SHP77 (cell line): ENCODE data around the gene TNNT1.
A peak's percentile ranks its signal among the peaks of the same experiment; 100 is the strongest.

ENCODE experiments used
- DNase-seq, 2 experiments: peaks; one replicate each; lab custom pipeline; 2025; lab: John Stamatoyannopoulos, UW

TNNT1 gene

GRCh38 chr19:55141696-55142095 is 7.3 kb downstream of the TNNT1 start:
- DNase-seq: no peak

- no peak for DNase-seq
These were observed 11.1 kb downstream of the TNNT1 start for GRCh38 chr19:55137915-55138314.

- DNase-seq: no peak
These were observed 12.5 kb downstream of the TNNT1 start for GRCh38 chr19:55136399-55137102.

DNA sequence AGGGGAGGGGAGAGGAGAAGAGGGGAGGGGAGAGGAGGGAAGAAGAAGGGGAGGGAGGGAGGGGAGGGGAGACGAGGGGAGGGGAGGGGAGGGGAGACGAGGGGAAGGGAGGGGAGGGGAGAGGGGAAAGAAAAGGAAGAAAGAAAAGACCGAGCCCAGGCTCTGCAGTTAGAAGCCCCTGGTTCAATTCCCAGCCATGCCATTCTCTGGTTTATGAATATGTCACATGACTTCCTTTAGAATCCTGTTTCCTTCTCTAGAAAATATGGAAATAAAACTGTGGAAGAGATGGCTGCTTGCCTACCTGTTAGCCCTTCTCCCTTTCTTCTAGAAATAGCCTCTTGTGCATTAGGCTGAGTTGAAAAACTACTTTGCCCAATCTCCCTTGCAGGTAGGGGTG is 14.3 kb downstream of the TNNT1 start:
- DNase-seq: no peak

DNA sequence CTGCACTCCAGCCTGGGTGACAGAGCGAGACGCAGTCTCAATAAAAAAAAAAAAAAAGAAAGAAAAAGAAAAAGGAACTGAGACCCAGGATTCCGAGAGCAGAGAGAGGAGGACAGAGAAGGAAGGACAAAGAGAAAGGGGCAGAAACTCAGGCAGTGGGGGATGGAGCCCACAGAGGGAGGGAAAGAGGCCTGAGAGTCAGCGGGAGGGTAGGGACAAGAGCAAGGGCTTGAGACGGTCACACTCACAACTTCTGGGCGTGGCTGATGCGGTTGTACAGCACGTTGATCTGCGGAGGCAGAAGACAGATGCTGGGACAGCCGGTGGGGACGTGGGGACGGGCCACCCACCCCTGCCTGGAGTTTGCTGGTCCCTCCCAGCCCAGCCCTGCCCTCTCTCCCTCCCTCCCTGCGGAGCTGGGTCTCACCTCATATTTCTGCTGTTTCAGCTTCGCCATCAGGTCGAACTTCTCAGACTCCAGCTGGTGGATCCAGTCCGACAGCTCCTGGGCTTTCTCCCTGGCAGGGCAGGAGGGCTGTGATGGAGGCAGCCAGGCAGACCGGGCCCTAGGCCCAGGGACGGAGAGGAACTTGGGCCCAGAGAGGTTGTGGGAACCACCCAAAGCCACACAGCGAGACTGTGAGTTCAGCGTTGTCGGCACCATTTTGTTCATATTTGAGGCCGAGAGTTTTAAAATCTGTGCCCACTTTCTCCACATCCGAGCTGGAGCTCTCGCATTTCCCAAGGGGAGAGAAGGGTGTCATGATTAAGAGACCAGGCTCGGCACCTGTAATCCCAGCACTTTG is 15.2 kb downstream of the TNNT1 start:
- DNase-seq: no peak

GRCh38 chr19:55132453-55133129 is 16.4 kb downstream of the TNNT1 start:
- no peak for DNase-seq

DNA sequence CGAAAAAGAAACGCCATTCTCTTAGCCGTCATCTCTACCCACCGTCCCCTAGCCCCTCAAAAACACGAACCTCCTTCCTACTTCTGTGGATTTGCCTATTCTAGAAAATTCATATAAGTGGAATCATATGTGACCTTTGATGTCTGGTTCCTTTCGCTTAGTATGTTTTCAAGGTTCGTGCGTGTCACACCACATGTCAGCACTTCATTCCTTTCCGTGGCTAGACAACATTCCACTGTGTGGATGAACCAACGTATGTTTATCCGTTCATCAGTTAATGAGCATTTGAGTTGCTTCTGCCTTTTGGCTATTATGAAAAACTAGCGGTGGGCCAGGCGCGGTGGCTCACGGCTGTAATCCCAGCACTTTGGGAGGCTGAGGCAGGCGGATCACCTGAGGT is 17.6 kb downstream of the TNNT1 start:
- no peak for DNase-seq

DNA sequence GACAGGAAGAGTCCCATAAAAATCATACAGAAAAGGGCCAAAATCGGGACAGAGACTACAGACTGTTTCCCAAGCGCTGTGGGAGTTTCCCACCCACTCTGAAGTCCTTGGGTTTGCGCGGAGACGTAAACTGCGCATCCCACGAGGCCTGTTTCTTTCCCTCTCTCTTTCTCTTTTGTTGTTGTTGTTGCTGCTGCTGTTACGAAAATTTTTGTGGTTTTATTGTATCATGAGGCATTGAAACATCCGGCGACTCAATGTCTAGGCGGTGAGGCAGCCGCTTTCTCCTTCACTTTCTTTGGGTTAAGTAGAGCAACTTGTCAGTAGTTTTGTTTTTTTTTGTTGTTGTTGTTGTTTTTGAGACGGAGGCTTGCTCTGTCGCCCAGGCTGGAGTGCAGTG is 30.0 kb downstream of the TNNT1 start:
- DNase-seq: no peak

DNA sequence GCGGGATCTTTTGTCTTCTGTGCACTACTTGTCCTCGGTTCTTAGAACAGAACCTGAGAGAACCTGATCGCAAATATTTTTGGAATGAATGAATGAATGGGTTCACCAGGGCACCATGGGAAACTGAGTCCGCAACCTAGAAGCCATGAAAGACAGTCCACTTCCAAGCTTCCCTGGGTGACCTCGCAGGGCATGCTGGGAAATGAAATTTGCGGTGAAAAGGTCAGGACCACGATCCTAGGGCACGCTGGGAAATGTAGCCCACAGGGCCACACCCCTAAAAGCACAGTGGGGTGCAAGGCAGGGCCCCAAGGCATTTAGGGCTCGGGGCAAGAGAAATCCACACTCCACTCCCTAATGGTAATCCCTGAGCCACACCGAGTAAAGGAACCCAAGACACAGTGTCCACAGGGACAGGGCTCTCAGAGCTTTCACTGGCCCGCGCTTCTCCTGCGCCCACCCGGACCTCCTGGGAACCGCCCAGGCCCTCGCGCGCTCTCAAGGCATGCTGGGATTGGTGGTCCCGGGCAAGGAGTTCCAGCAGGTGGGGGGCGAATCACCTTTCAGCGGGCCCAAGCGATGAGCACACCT is 30.5 kb downstream of the TNNT1 start:
- peak; percentile 37 to 60 for DNase-seq

GRCh38 chr19:55117663-55118391 is 31.2 kb downstream of the TNNT1 start:
- DNase-seq: peak; percentile 96 to 99

GRCh38 chr19:55116859-55117662 is 31.9 kb downstream of the TNNT1 start, which contains the start of gene PPP1R12C:
Gene PPP1R12C, minus strand, starts transcription at chr19:55117637. Its CDS starts 94 bp downstream, at chr19:55117543.
- peak in 1 of 2 experiments; percentile 29 for DNase-seq

GRCh38 chr19:55116232-55116858 is 32.7 kb downstream of the TNNT1 start:
- DNase-seq: peak in 1 of 2 experiments; percentile 35

DNA sequence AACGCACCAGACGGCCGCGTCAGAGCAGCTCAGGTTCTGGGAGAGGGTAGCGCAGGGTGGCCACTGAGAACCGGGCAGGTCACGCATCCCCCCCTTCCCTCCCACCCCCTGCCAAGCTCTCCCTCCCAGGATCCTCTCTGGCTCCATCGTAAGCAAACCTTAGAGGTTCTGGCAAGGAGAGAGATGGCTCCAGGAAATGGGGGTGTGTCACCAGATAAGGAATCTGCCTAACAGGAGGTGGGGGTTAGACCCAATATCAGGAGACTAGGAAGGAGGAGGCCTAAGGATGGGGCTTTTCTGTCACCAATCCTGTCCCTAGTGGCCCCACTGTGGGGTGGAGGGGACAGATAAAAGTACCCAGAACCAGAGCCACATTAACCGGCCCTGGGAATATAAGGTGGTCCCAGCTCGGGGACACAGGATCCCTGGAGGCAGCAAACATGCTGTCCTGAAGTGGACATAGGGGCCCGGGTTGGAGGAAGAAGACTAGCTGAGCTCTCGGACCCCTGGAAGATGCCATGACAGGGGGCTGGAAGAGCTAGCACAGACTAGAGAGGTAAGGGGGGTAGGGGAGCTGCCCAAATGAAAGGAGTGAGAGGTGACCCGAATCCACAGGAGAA is 33.5 kb downstream of the TNNT1 start:
- DNase-seq: no peak

DNA sequence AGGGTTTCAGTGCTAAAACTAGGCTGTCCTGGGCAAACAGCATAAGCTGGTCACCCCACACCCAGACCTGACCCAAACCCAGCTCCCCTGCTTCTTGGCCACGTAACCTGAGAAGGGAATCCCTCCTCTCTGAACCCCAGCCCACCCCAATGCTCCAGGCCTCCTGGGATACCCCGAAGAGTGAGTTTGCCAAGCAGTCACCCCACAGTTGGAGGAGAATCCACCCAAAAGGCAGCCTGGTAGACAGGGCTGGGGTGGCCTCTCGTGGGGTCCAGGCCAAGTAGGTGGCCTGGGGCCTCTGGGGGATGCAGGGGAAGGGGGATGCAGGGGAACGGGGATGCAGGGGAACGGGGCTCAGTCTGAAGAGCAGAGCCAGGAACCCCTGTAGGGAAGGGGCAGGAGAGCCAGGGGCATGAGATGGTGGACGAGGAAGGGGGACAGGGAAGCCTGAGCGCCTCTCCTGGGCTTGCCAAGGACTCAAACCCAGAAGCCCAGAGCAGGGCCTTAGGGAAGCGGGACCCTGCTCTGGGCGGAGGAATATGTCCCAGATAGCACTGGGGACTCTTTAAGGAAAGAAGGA is 34.4 kb downstream of the TNNT1 start:
- DNase-seq: no peak

DNA sequence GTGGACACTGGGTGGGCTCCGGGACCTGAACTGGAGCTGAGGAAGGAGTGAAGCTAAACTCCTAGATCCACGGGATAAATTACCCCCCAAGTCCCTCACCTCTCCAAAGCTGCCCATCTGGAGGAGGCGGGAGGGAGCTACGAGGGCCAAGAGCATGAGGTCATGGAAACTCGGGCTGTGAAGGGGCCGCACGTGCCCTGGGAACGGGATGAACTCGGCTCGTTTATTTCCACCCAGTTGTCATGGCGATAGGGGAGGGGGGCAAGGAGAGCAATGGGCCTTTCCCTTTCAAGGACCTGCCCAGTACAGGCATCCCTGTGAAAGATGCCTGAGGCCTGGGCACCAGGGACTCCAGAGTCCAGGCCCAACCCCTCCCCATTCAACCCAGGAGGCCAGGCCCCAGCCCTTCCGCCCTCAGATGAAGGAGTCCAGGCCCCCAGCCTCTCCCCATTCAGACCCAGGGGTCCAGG is 35.4 kb downstream of the TNNT1 start:
- no peak for DNase-seq

- no peak for DNase-seq
These were observed 36.0 kb downstream of the TNNT1 start for GRCh38 chr19:55112777-55113569.

- no peak for DNase-seq
These were observed 36.7 kb downstream of the TNNT1 start for GRCh38 chr19:55112246-55112776.

- DNase-seq: no peak
These were observed 37.7 kb downstream of the TNNT1 start for GRCh38 chr19:55111238-55111831.
